ENCODE results near the gene NEDD4L.
"Not testable (repeated sequence)": the region's sequence is repeated elsewhere in the genome, so short reads cannot be mapped to it uniquely, and the experiment has no call there.

The NEDD4L gene

GRCh38 chr18:58272209-58272608 is 228.2 kb downstream of the NEDD4L start:
- DNase-seq, result no peak

- no peak for DNase-seq
Observed at GRCh38 chr18:58272779-58273435, 228.9 kb downstream of the NEDD4L start.

GRCh38 chr18:58275176-58275575 is 231.2 kb downstream of the NEDD4L start:
- no peak for DNase-seq

- no peak for DNase-seq
Observed at GRCh38 chr18:58276789-58277739, 233.0 kb downstream of the NEDD4L start.

GRCh38 chr18:58279504-58280175 is 235.6 kb downstream of the NEDD4L start:
- DNase-seq, result no peak

- no peak for DNase-seq
Observed at GRCh38 chr18:58280191-58280590, 236.2 kb downstream of the NEDD4L start.

GRCh38 chr18:58282872-58283271 is 238.8 kb downstream of the NEDD4L start:
- not testable (repeated sequence) for DNase-seq

- DNase-seq, result no peak
Observed at GRCh38 chr18:58284699-58285448, 240.8 kb downstream of the NEDD4L start.

- no peak for DNase-seq
Observed at GRCh38 chr18:58285449-58286130, 241.6 kb downstream of the NEDD4L start.

GRCh38 chr18:58286632-58287352 is 242.8 kb downstream of the NEDD4L start:
- DNase-seq, result no peak

GRCh38 chr18:58287353-58288274 is 243.6 kb downstream of the NEDD4L start:
- DNase-seq, result no peak

GRCh38 chr18:58288921-58289797 is 245.1 kb downstream of the NEDD4L start:
- no peak for DNase-seq

- no peak for DNase-seq
Observed at GRCh38 chr18:58290116-58290695, 246.2 kb downstream of the NEDD4L start.

GRCh38 chr18:58291131-58291530 is 247.1 kb downstream of the NEDD4L start:
- no peak for DNase-seq

GRCh38 chr18:58292638-58293037 is 248.6 kb downstream of the NEDD4L start:
- no peak for DNase-seq

- no peak for DNase-seq
Observed at GRCh38 chr18:58297198-58297597, 253.2 kb downstream of the NEDD4L start.

- DNase-seq, result no peak
Observed at GRCh38 chr18:58298251-58299134, 254.5 kb downstream of the NEDD4L start.

- no peak for DNase-seq
Observed at GRCh38 chr18:58299135-58299473, 255.1 kb downstream of the NEDD4L start.

Measured in effector CD4-positive, alpha-beta T cell (primary cell).